ENCODE results near the gene LEO1. TPM values are rescaled to one million over a fixed set of nuclear protein-coding genes. Genes with fewer than 3 reads are reported as not detected.
A peak's percentile ranks its signal among the peaks of the same experiment; 100 is the strongest.

The LEO1 gene
- polyA plus RNA-seq, 1 experiment = 1.3 TPM

GRCh38 chr15:52018693-52019393 is 47.3 kb upstream of the LEO1 start, which contains the start of gene MAPK6:
Gene MAPK6 (plus strand): TSS chr15:52019219. CDS start chr15:52046461, 27,242 bp downstream.
- Histone ChIP-seq H3K4me3 (ENCODE audit: low read depth, low read length) (peak within 1 kb of the TSS; percentile 56), H3K36me3 (ENCODE audit: control insufficient read depth, insufficient read depth, low read length) (peaks cover 1% of the 10 kb centered on the region; the same call in 1 of the 2 replicates), H3K27me3 (ENCODE audit: control insufficient read depth, insufficient read depth, low read length) (no peaks in the 10 kb centered on the region)
- DNase-seq (ENCODE audit: low read depth) = peak; percentile 50
- CTCF ChIA-PET = no interaction called here
- POLR2A ChIA-PET = no interaction called here
- TF ChIP-seq CTCF (IDR thresholded peaks at IDR 0.05; ENCODE audit: insufficient read depth, low read depth, low read length) = no peak

GRCh38 chr15:52018244-52018643 is 46.7 kb upstream of the LEO1 start:
- CTCF ChIA-PET = interaction anchor here (0.8 kb wide), 1 partner anchor 209 kb away, joined by 3 read pairs; no protein-coding TSS in a partner anchor
- DNase-seq (ENCODE audit: low read depth) = no peak
- POLR2A ChIA-PET = no interaction called here

GRCh38 chr15:52016316-52016715 is 44.7 kb upstream of the LEO1 start:
- CTCF ChIA-PET = no interaction called here
- Histone ChIP-seq H3K4me3 (ENCODE audit: low read depth, low read length) (no peak overlapping the region), H3K36me3 (ENCODE audit: control insufficient read depth, insufficient read depth, low read length) (no peaks in the 10 kb centered on the region), H3K27me3 (ENCODE audit: control insufficient read depth, insufficient read depth, low read length) (no peaks in the 10 kb centered on the region)
- POLR2A ChIA-PET = no interaction called here
- TF ChIP-seq CTCF (IDR thresholded peaks at IDR 0.05; ENCODE audit: insufficient read depth, low read depth, low read length) = no peak
- DNase-seq (ENCODE audit: low read depth) = no peak

More at GRCh38 chr15:52018244-52018643, 46.7 kb upstream of the LEO1 start:
- Histone ChIP-seq H3K36me3 (ENCODE audit: control insufficient read depth, insufficient read depth, low read length) (peaks cover 1% of the 10 kb centered on the region; the same call in 1 of the 2 replicates), H3K4me3 (ENCODE audit: low read depth, low read length) (no peak overlapping the region), H3K27me3 (ENCODE audit: control insufficient read depth, insufficient read depth, low read length) (no peaks in the 10 kb centered on the region)
- no peak for TF ChIP-seq CTCF (IDR thresholded peaks at IDR 0.05; ENCODE audit: insufficient read depth, low read depth, low read length)

GRCh38 chr15:52014616-52015015 is 43.0 kb upstream of the LEO1 start:
- Histone ChIP-seq H3K4me3 (ENCODE audit: low read depth, low read length) (no peak overlapping the region), H3K36me3 (ENCODE audit: control insufficient read depth, insufficient read depth, low read length) (no peaks in the 10 kb centered on the region), H3K27me3 (ENCODE audit: control insufficient read depth, insufficient read depth, low read length) (no peaks in the 10 kb centered on the region)
- ChIA-PET CTCF (no interaction called here), POLR2A (no interaction called here)
- no peak for TF ChIP-seq CTCF (IDR thresholded peaks at IDR 0.05; ENCODE audit: insufficient read depth, low read depth, low read length)
- DNase-seq (ENCODE audit: low read depth) = no peak

- no peak for TF ChIP-seq CTCF (IDR thresholded peaks at IDR 0.05; ENCODE audit: insufficient read depth, low read depth, low read length)
- no peak overlapping the region for H3K4me3 ChIP-seq (ENCODE audit: low read depth, low read length)
- ChIA-PET POLR2A (no interaction called here), CTCF (no interaction called here)
- H3K27me3 ChIP-seq (ENCODE audit: control insufficient read depth, insufficient read depth, low read length) = no peaks in the 10 kb centered on the region
- DNase-seq (ENCODE audit: low read depth) = no peak
- H3K36me3 ChIP-seq (ENCODE audit: control insufficient read depth, insufficient read depth, low read length) = no peaks in the 10 kb centered on the region
These were observed 41.7 kb upstream of the LEO1 start for GRCh38 chr15:52013151-52013791.

Measured in BJ (cell line).